ENCODE data around the gene PCSK1.

- TF ChIP-seq CTCF (IDR thresholded peaks at IDR 0.05) (no peak), POLR2A (IDR thresholded peaks at IDR 0.05; ENCODE audit: low read length) (no peak), ZSCAN20 (CRISPR knock-in tag; IDR thresholded peaks at IDR 0.05) (no peak), HOXB13 (CRISPR knock-in tag; IDR thresholded peaks at IDR 0.05; ENCODE audit: low read depth) (no peak), REST (IDR thresholded peaks at IDR 0.05) (no peak), ELK1 (IDR thresholded peaks at IDR 0.05; ENCODE audit: low read depth, low read length) (no peak), SMC3 (IDR thresholded peaks at IDR 0.05) (no peak)
Observed at GRCh38 chr5:96350678-96351077, 82.4 kb downstream of the PCSK1 start.
